Frontal cortex (tissue), 4 donors: ENCODE measurements around the gene FPR2. TPM values are rescaled to one million over a fixed set of nuclear protein-coding genes. Genes with fewer than 3 reads are reported as not detected.
"Not testable (repeated sequence)": the region's sequence is repeated elsewhere in the genome, so short reads cannot be mapped to it uniquely, and the experiment has no call there.

Experiments
- DNase-seq, 2 donors: peaks; one replicate each; pipeline ENCODE4 v3.0.0; 2012; ENCODE audit warnings: low spot score in 2 of 2
- FAIRE-seq: peaks from 2 replicates; lab custom pipeline; 2012; peaks lifted over from hg19 to GRCh38; lab: Jason Lieb, UNC
- total RNA-seq: library from RNA; depleted of rRNA; stranded (reverse); fragments of >200 nt; gene quantifications from one replicate; pipeline ENCODE4 v1.2.3, GENCODE V29; 2014
- donor health status: control.
- donor health status: control.
- donor health status: control.

FPR2 gene
- total RNA-seq, 1 donor from 2014 or later, result 0.41 TPM

DNA sequence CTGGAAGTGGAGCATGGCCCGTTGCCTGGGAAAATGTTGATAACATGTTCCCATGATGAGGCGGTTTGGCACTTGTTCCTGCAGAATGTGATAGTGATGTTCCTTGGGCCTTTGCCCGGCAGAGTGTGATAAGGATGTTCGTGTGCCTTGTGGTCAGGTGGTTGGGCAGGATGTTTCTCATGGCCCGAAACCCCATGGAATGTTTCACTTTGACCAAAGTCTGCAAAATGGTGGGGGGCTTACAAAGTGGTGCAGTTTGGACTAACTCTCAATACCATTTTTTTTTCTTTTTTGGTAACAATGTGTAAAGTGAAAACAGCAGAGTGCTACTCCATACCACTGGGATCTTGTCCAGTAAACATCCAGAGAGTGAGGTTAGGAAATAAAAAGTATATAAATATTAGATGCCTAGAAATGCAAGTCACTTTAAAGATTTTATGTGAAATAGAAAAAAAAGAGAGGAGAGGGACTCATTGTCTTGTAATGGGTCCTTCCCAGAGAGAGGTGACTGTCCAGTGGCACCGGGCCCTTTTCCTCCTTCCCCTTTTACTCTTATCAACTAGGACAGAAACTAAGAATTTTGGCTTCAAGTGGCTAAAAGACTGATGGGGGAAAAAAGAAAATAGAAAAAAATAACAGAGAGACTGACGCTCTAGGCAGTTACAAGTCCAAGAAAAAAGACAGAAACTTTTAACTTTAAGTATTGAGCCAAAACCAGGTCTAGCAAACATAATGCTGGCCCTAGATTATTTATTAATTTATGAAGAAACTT is 39.7 kb downstream of the FPR2 start:
- FAIRE-seq (no peak), DNase-seq (no peak)

DNA sequence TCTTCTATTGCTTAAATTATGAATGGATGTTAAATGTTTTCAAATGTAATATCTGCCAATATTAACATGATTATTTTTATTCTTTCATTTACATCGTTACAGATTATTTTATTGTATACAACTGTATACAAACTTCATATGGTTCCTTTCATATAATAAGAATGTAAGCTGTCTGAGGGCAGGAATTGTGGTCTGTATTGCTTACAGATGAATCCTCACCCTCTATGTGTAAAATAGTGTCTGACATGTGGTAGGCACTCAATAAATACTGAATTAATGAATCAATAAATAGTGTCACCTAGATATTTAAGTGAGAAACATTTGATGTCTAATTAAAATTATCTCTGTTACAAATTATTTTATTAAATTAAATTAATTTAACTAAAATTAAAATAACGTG is 41.8 kb downstream of the FPR2 start:
- FAIRE-seq, result peak; percentile 49

DNA sequence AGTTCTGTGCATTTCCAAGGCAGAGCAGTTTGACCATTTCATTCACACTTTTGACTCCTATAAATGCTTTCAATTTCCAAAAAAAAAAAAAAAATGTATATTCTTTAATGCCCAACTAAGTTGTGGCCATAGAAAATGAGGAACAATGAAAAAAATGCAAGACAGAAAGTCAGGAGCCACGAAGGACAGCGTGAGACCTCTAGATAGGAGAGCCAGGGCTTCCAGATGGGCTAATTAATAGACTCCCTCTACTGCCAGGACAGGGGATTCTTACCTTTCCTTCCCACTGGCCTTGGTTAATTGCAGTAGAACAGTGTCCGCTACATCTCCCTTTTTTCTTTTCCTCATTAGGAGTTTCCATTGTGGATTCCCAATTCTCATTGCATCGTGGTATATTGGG is 42.5 kb downstream of the FPR2 start:
- DNase-seq (no peak), FAIRE-seq (no peak)

More for the DNA sequence above, 41.8 kb downstream of the FPR2 start:
- DNase-seq, result no peak

DNA sequence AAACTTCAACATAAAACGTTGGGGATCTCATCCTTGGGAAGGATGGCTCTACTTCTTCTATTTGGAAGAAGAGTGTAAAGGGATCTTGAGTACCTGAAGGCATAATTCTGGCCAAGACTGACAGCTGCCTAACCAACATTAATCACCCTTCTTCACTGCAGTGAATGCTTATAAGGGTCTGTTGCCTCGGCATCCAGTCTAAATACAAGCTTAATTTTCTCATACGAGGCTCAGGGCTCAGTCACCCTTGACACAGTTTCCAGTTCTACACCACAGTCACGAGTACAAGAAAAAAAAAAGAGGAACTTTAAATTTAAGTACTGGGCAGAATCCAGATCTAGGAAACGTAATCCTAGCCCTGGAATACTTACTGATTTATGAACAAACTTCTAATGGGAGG is 43.0 kb downstream of the FPR2 start:
- FAIRE-seq (no peak), DNase-seq (no peak)

DNA sequence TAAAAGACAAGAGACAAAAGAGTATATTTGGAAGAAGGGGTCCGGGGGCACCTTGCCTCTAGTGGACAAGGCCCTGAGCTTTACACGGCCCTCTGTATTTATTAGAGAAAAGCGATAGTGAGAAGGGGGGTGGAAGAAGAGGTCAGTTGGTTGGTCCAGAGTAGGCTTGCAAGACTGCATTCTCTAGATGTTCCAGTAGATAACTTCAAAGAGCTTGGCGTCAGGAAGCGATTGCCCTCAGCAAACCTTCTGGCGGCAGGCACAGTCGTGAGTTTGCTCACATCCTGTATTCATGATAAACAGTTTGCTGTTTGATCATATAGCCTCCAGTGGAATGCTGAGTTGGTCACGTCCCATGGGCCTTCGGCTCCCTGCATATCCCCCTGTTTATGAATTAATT is 43.8 kb downstream of the FPR2 start:
- FAIRE-seq, DNase-seq: not testable (repeated sequence)

DNA sequence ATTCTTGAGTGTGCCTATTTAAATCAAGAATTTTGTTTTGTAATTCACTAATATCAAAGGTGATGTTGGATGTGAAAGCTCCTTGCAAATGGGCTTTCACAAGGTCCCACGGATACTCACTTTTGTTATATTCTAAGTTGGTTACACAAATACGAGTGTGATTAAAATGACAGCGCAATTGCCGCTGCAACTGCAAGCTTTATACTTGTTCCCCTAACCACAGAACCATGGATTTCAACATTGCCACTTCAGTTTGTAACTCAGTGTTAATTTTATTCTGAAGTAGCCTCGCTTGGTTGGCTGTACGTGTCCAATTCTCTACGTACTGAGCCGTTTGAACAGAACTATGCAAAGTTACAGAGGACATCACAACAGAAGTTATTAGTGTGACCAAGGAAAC is 44.4 kb downstream of the FPR2 start:
- not testable (repeated sequence) for FAIRE-seq, DNase-seq

DNA sequence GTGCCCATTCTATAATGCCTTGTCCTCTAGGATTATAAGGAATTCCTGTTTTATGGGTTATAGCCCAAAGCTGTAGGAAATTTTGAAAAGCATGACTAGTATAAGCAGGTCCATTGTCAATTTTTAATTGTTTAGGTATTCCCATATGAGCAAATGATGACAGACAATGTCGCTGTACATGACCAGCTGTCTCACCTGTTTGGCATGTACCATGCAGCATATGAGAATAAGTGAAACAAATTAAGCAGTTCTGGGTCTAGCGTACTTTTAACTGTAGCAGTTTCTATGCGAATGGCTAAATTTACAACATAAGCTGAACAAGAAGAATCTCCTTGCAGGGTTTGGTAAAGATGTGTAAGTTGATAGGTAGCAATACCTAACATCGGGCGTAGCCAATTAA is 45.6 kb downstream of the FPR2 start:
- not testable (repeated sequence) for FAIRE-seq, DNase-seq

DNA sequence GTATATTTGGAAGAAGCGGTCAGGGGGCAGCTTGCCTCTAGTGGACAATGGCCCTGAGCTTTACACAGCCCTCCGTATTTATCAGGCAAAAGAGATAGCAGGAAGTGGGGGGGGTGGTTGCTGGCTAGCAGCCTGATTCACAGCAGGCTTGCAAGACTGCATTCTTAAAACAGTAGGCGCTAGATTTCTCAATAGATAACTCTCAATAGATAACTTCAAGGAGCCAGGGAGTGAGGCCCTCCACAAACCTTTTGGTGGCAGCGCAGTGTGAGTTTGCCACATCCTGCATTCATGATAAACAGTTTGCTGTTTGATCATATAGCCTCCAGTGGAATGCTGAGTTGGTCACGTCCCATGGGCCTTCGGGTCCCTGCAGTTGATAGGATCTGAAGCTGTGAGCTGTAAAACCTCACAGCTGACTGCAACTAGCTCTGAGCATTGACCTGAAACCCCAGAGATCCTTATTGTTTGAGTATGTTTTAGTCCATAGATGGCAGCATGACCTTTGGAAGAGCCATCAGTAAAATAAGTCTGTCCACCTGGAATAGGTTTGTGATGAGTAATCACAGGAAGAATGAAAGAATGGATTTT is 46.2 kb downstream of the FPR2 start:
- DNase-seq (no peak), FAIRE-seq (no peak)

DNA sequence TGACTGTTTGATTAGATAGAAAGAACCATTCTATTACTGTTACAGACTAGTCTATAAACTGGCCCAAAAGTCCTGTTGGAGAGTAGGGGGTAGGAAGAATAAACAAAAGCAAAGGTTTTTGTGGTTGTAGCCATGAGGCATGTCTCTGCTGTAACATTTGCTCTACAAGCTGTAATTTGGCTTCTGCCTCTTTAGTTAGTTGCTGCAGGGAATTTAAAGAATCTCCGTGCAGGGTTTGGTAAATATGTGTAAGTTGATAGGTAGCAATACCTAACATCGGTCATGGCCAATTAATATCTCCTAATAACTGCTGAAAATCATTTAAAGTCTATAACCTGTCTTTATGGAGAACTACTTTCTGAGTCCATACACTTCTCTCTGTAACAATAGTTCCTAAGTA is 46.9 kb downstream of the FPR2 start:
- FAIRE-seq (no peak), DNase-seq (no peak)

DNA sequence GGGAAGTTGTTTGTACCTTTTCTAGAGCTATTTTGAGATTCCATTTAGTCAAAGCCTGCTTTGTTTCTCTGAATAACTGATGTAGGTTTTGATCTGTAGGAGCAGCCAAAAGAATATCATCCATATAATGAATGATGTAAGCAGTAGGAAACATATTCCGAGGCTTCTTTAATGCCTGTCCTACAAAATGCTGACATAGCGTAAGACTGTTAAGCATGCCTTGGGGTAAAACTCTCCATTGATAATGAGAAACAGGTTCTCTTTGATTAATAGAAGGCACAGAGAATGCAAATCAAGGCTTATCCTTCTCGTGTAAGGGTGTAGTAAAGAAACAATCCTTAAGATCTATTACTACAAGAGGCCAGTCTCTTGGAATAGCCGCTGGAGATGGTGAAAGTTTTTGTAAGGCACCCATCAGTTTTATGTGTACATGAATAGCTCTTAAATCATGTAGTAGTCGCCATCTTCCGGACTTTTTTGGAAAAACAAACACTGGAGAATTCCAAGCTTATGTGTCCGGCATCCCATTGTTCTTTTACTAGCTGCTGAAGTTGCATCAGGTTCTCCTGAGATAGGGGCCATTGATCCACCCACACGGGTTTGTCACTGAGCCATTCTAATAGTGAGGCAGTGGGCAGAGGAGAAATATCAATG is 47.5 kb downstream of the FPR2 start:
- DNase-seq, result no peak
- no peak for FAIRE-seq

DNA sequence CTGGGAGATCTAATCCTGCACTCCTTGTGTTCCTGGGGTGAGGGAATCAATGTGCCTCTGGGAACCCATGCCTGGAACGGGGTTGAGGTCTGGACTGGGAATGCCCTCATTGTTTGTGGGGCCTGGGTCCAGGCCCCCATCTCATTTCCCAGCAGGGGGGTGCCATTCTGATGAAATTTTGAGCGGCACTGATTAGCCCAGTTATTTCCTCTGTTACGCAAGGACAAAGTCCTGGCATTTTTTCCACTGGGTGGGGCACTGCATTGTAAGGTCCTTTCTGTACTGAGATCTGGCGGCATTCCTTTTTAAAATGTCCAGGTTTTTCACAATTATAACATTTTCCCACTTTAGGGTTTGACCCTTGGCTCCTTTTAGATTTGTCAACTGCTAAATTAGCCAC is 48.8 kb downstream of the FPR2 start:
- no peak for DNase-seq
- FAIRE-seq, result no peak

DNA sequence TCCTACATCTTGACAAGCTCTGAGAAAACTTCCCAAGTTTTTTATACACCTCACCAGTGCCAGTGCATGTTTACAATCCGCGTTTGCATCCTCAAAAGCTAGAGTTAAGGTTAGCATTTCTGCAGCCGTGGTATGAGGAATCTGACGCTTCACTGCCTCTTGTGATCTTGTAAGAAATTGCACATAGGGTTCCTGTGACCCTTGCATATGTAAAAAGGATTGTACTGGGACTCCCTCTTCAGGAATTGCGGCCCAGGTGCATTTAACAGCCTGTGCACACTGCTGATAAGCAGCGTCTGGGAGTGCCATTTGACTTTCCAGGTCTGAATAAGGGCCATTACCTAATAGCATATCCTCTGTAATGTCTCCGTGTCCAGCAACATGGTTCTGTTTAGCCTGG is 49.2 kb downstream of the FPR2 start:
- no peak for FAIRE-seq
- DNase-seq, result no peak

DNA sequence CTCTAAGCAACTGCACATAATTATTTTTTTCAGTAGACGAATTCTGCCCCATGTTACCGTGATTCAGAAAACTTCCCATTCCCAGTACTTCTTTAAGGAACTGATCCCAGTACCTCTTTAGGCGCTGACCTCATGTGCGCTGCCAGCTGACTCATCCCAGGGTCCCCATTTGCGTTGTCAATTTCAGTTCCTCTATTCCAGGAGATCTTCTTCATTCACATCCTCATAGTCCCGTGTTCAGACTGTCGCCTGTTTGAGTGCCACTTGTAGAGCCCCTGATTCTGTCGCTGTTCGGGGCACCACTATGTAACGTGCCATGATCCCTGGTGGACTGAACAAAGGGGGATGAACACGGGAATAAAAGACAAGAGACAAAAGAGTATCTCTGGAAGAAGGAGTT is 50.4 kb downstream of the FPR2 start:
- FAIRE-seq, result no peak
- no peak for DNase-seq

DNA sequence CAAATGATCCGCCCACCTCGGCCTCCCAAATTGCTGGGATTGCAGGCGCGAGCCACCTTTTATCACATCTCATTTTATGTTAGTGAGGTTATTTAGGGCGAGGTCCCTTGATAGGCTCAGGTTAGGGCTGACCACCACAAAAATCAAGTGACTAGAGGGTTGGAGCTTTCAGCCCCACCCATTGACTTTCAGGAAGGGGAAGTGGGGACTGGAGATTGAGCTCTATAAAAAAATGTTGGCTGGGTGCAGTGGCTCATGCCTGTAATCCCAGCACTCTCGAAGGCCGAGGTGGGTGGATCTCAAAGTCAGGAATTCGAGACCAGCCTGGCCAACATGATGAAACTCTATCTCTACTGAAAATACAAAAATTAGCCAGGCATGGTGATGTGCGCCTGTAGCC is 54.1 kb downstream of the FPR2 start:
- no peak for DNase-seq
- no peak for FAIRE-seq

DNA sequence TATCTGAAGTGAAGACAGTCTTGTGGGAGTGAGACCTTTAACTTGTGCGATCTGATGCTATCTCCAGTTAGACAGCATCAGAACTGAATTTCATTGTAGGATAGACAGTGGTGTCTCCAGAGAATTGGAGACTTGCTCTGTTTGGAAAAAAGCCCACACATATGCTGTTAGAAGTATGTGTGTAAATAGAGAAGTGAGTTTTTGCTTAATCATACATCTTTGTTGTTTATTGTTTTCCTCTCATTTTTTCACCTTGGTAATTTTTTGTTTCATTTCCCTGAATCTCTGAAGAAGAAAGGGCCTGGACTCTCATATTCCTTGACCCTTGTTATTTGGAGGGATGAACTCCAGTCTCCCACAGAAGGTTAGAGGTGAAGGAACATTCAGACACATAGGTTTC is 55.7 kb downstream of the FPR2 start:
- no peak for FAIRE-seq
- no peak for DNase-seq

DNA sequence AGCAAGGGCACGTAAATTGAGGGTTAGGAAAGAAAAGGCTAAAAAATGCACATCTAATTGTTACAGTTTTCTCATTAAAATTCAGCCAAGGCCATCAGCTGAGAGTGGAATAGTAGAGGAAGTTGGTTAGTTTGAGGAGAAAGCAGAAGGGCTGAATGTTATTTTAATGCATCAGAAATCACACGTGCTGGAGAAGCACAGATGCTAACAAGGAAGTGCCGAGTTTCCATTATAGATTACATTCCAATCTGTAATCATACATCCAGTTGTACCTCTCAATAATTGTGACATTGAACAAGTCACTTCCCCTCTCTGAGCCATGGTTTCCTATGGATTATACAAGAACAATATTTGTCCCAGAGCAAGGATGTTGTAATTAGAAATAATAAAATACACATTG is 59.0 kb downstream of the FPR2 start:
- DNase-seq (no peak), FAIRE-seq (no peak)

Other genes starting within 250 kb of the FPR2 start
- gene SIGLEC6, start 229.5 kb upstream of the FPR2 start, total RNA-seq, result not detected
- 7.3 TPM for gene ZNF175, start 189.9 kb upstream of the FPR2 start, total RNA-seq
- gene SIGLEC5, start 130.8 kb upstream of the FPR2 start, total RNA-seq, result under 0.01 TPM
- 0.41 TPM for gene SIGLEC14, start 114.4 kb upstream of the FPR2 start, total RNA-seq
- gene SPACA6, start 67.8 kb upstream of the FPR2 start, total RNA-seq, result 3.7 TPM
- gene HAS1, start 37.2 kb upstream of the FPR2 start, total RNA-seq, result 3.3 TPM
- 4.5 TPM for gene FPR1, start 9.3 kb upstream of the FPR2 start, total RNA-seq
- under 0.01 TPM for gene FPR3, start 34.0 kb downstream of the FPR2 start, total RNA-seq
- 64.8 TPM for gene ZNF577, start 126.8 kb downstream of the FPR2 start, total RNA-seq
- gene ZNF649, start 143.8 kb downstream of the FPR2 start, total RNA-seq, result 41.2 TPM
- gene ZNF613, start 166.3 kb downstream of the FPR2 start, total RNA-seq, result 10.6 TPM
- gene ZNF350, start 225.7 kb downstream of the FPR2 start, total RNA-seq, result 20.8 TPM
- gene ZNF615, start 247.0 kb downstream of the FPR2 start, total RNA-seq, result 26.5 TPM